CD4-positive, CD25-positive, alpha-beta regulatory T cell (primary cell): ENCODE results near the gene ZNF30. TPM values are rescaled to one million over a fixed set of nuclear protein-coding genes. Genes with fewer than 3 reads are reported as not detected.
"Not testable (repeated sequence)": the region's sequence is repeated elsewhere in the genome, so short reads cannot be mapped to it uniquely, and the experiment has no call there.

Source experiments
- ATAC-seq, 2 donors: fragments of 150-1000 bp; cut with Tn5 transposase; one replicate each; pipeline ENCODE4 v1.10.0; 2021; ENCODE audit warnings: low read depth in 2 of 2, moderate number of reproducible peaks in 2 of 2, moderate library complexity in 1 of 2
- DNase-seq, 3 donors: peaks; one replicate each; pipeline versions ENCODE4 v3.0.0 to v3.0.0-alpha.2; 2012 to 2022; ENCODE audit warnings: mixed read lengths in 1 of 3
- H3K27ac ChIP-seq: one replicate; pipeline ENCODE4 v1.7.0; 2013; ENCODE audit warnings: mild to moderate bottlenecking, low read length; ENCODE audit not compliant: insufficient read depth, poor library complexity, severe bottlenecking
- H3K27me3 ChIP-seq: one replicate; pipeline ENCODE4 v1.7.0; 2013; ENCODE audit warnings: low read length; ENCODE audit not compliant: control insufficient read depth, insufficient read depth
- H3K36me3 ChIP-seq: one replicate; pipeline ENCODE4 v1.7.0; 2013; ENCODE audit warnings: mild to moderate bottlenecking, low read length, moderate library complexity; ENCODE audit not compliant: control insufficient read depth, insufficient read depth
- H3K4me1 ChIP-seq: 2 replicates; pipeline ENCODE4 v1.7.0; 2013; ENCODE audit warnings: mild to moderate bottlenecking, low read length; ENCODE audit not compliant: insufficient read depth, control insufficient read depth, poor library complexity, severe bottlenecking
- H3K4me3 ChIP-seq: one replicate; pipeline ENCODE4 v1.7.0; 2013; ENCODE audit warnings: low read depth, mild to moderate bottlenecking, low read length, moderate library complexity
- H3K9me3 ChIP-seq, 2 experiments: 1 replicate in 1 of 2; 2 replicates in 1 of 2; pipeline ENCODE4 v1.7.0; 2013; ENCODE audit warnings: low read length in 2 of 2, mild to moderate bottlenecking in 1 of 2, moderate library complexity in 1 of 2; ENCODE audit not compliant: control insufficient read depth in 2 of 2
- H3K27ac Mint-ChIP-seq, 3 donors: one replicate each; pipeline ENCODE4 v1.8.0; 2020 to 2022; ENCODE audit warnings: mild to moderate bottlenecking in 3 of 3, mixed read lengths in 3 of 3, moderate library complexity in 2 of 3
- H3K27me3 Mint-ChIP-seq: one replicate; pipeline ENCODE4 v1.8.0; 2022; ENCODE audit warnings: mild to moderate bottlenecking, mixed read lengths
- H3K36me3 Mint-ChIP-seq: one replicate; pipeline ENCODE4 v1.8.0; 2020; ENCODE audit warnings: mixed read lengths
- H3K4me1 Mint-ChIP-seq, 4 donors: one replicate each; pipeline ENCODE4 v1.8.0; 2020 to 2022; ENCODE audit warnings: mixed read lengths in 4 of 4, mild to moderate bottlenecking in 1 of 4
- H3K4me3 Mint-ChIP-seq, 4 donors: one replicate each; pipeline ENCODE4 v1.8.0; 2020 to 2022; ENCODE audit warnings: mild to moderate bottlenecking in 4 of 4, mixed read lengths in 4 of 4, moderate library complexity in 3 of 4
- H3K9me3 Mint-ChIP-seq, 7 donors: one replicate each; pipeline ENCODE4 v1.8.0; 2020 to 2022; ENCODE audit warnings: mixed read lengths in 7 of 7, mild to moderate bottlenecking in 3 of 7, moderate library complexity in 2 of 7
- polyA plus RNA-seq, 4 donors: library from polyadenylated mRNA; unstranded; fragments of 300-500 nt; fragmentation: Illumina TruSeq; gene quantifications; one replicate each; pipeline ENCODE4 v1.2.3, GENCODE V29; 2021
- total RNA-seq: library from RNA; stranded (reverse); gene quantifications from one replicate; pipeline ENCODE4 v1.2.3, GENCODE V29; 2022

The ZNF30 gene
- total and polyA plus RNA-seq, 5 donors from 2014 or later = 3.0 to 15.2 (median 5.9) TPM

- Histone ChIP-seq H3K9me3 (peaks cover 59 to 67% of the 10 kb centered on the region in 2 experiments), H3K36me3 (peaks cover 62% of the 10 kb centered on the region), H3K4me1 (peaks cover 28% of the 10 kb centered on the region), H3K4me3 (peak overlapping the region; percentile 94), H3K27me3 (no peaks in the 10 kb centered on the region), H3K27ac (no peak overlapping the region)
- DNase-seq (no peak), ATAC-seq (no peak)
- Mint-ChIP-seq H3K27ac (peak overlapping the region in 1 of 3 donors; percentile 76), H3K4me3 (peak overlapping the region; percentile 51 to 99 (median 93)), H3K4me1 (peaks cover 13 to 35% (median 20%) of the 10 kb centered on the region in 4 donors), H3K9me3 (peaks cover 9 to 77% (median 39%) of the 10 kb centered on the region in 7 donors), H3K36me3 (peaks cover 63% of the 10 kb centered on the region), H3K27me3 (no peaks in the 10 kb centered on the region)
Observed at GRCh38 chr19:34960940-34961679, 34.4 kb downstream of the ZNF30 start.

- Histone ChIP-seq H3K36me3 (peaks cover 54% of the 10 kb centered on the region), H3K27ac (peak overlapping the region; percentile 67), H3K9me3 (peaks cover 50 to 58% of the 10 kb centered on the region in 2 experiments), H3K4me3 (peak overlapping the region; percentile 94), H3K27me3 (no peaks in the 10 kb centered on the region), H3K4me1 (peaks cover 28% of the 10 kb centered on the region)
- DNase-seq (peak in 2 of 3 donors; percentile 38 to 81), ATAC-seq (peak; percentile 40 to 55)
- peak overlapping the region; percentile 76 to 97 (median 94) for H3K27ac Mint-ChIP-seq
- H3K27me3 Mint-ChIP-seq = no peaks in the 10 kb centered on the region
- H3K4me3 Mint-ChIP-seq = peak overlapping the region; percentile 90 to 99 (median 97)
- peaks cover 13 to 35% (median 20%) of the 10 kb centered on the region in 4 donors for H3K4me1 Mint-ChIP-seq
- peaks cover 57% of the 10 kb centered on the region for H3K36me3 Mint-ChIP-seq
- peaks cover 9 to 73% (median 33%) of the 10 kb centered on the region in 7 donors for H3K9me3 Mint-ChIP-seq
Observed at GRCh38 chr19:34961775-34962686, 35.3 kb downstream of the ZNF30 start.

GRCh38 chr19:34962687-34963572 is 36.2 kb downstream of the ZNF30 start:
- Mint-ChIP-seq H3K27me3 (no peaks in the 10 kb centered on the region), H3K9me3 (peaks cover 9 to 73% (median 29%) of the 10 kb centered on the region in 7 donors), H3K36me3 (peaks cover 52% of the 10 kb centered on the region), H3K4me3 (peak overlapping the region; percentile 90 to 99 (median 97)), H3K27ac (peak overlapping the region; percentile 94 to 98 (median 97)), H3K4me1 (peaks cover 13 to 35% (median 20%) of the 10 kb centered on the region in 4 donors)
- ATAC-seq (peak in 1 of 2 donors; percentile 5), DNase-seq (peak in 1 of 3 donors; percentile 23)
- H3K27me3 ChIP-seq = no peaks in the 10 kb centered on the region
- peak overlapping the region; percentile 94 for H3K4me3 ChIP-seq
- H3K4me1 ChIP-seq = peaks cover 28% of the 10 kb centered on the region
- H3K36me3 ChIP-seq = peaks cover 45% of the 10 kb centered on the region
- H3K9me3 ChIP-seq = peaks cover 45 to 54% of the 10 kb centered on the region in 2 experiments
- peak overlapping the region; percentile 67 for H3K27ac ChIP-seq

GRCh38 chr19:34963573-34964406 is 37.1 kb downstream of the ZNF30 start, which contains the start of gene ZNF792:
ZNF792 (minus strand) TSS chr19:34964229; CDS start chr19:34963662, 567 bp downstream.
- H3K36me3 ChIP-seq = peaks cover 36% of the 10 kb centered on the region
- peak within 1 kb of the TSS; percentile 90 to 99 (median 97) for H3K4me3 Mint-ChIP-seq
- no peaks in the 10 kb centered on the region for H3K27me3 Mint-ChIP-seq
- peak within 1 kb of the TSS; percentile 94 for H3K4me3 ChIP-seq
- ATAC-seq (peak; percentile 49 to 55), DNase-seq (peak; percentile 19 to 54 (median 35))
- H3K27ac ChIP-seq = peak within 1 kb of the TSS; percentile 67
- no peaks in the 10 kb centered on the region for H3K27me3 ChIP-seq
- H3K36me3 Mint-ChIP-seq = peaks cover 44% of the 10 kb centered on the region
- H3K27ac Mint-ChIP-seq = peak within 1 kb of the TSS; percentile 94 to 98 (median 97)
- H3K9me3 ChIP-seq = peaks cover 36 to 48% of the 10 kb centered on the region in 2 experiments
- H3K4me1 ChIP-seq = peaks cover 28% of the 10 kb centered on the region
- H3K4me1 Mint-ChIP-seq = peaks cover 13 to 35% (median 20%) of the 10 kb centered on the region in 4 donors
- peaks cover 11 to 73% (median 29%) of the 10 kb centered on the region in 7 donors for H3K9me3 Mint-ChIP-seq

DNA sequence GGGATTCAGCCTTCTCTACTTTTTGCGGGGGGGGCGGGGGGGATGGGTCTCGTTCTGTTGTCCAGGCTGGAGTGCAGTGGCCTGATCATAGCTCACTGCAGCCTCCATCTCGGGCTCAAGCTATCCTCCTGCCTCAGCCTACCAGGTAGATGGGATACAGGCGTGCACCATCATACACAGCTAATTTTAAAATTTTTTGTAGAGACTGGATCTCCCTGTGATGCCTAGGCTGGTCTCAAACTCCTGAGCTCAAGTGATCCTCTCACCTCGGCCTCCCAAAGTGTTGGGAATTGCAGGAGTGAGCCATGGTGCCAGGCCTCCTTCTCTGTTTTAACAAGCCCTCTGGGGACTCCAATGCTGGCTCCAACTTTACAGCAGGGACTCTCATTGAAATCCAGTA is 37.9 kb downstream of the ZNF30 start:
- Mint-ChIP-seq H3K4me1 (peaks cover 13 to 35% (median 20%) of the 10 kb centered on the region in 4 donors), H3K27me3 (no peaks in the 10 kb centered on the region), H3K36me3 (peaks cover 38% of the 10 kb centered on the region), H3K27ac (peak overlapping the region in 2 of 3 donors; percentile 35 to 74), H3K4me3 (peak overlapping the region; percentile 80 to 87 (median 82)), H3K9me3 (peaks cover 11 to 66% (median 28%) of the 10 kb centered on the region in 7 donors)
- DNase-seq = no peak
- Histone ChIP-seq H3K4me1 (peaks cover 28% of the 10 kb centered on the region), H3K27ac (peak overlapping the region; percentile 67), H3K9me3 (peaks cover 28 to 39% of the 10 kb centered on the region in 2 experiments), H3K27me3 (no peaks in the 10 kb centered on the region), H3K36me3 (peaks cover 28% of the 10 kb centered on the region), H3K4me3 (no peak overlapping the region)
- no peak for ATAC-seq

DNA sequence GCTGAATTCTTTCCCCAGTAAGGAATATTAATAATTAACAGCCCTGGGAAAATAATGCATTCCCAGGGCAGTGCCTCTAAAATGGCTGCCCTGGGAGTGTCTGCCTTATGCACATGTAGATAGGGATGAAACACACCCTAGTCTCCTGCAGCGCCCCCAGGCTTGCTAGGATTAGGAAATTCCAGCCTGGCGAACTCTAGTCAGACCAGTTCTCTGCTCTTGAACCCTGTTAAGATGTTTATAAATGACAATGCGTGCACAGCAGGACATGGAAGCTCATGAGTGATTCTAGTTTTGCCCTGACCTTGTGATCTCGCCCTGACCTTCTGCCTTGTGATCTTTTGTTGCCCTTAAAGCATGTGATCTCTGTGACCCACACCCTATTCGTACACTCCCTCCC is 38.8 kb downstream of the ZNF30 start:
- H3K4me1 ChIP-seq = peaks cover 28% of the 10 kb centered on the region
- H3K9me3 Mint-ChIP-seq = peaks cover 9 to 60% (median 25%) of the 10 kb centered on the region in 7 donors
- not testable (repeated sequence) for ATAC-seq, H3K27ac ChIP-seq, H3K27me3 ChIP-seq, DNase-seq, H3K4me3 ChIP-seq, H3K27me3 Mint-ChIP-seq
- peak overlapping the region in 1 of 3 donors; percentile 65 for H3K27ac Mint-ChIP-seq
- peaks cover 34% of the 10 kb centered on the region for H3K36me3 Mint-ChIP-seq
- H3K4me1 Mint-ChIP-seq = peaks cover 13 to 31% (median 18%) of the 10 kb centered on the region in 4 donors
- H3K4me3 Mint-ChIP-seq = peak overlapping the region; percentile 41 to 91 (median 86)
- peaks cover 19% of the 10 kb centered on the region for H3K36me3 ChIP-seq
- H3K9me3 ChIP-seq = peaks cover 19 to 30% of the 10 kb centered on the region in 2 experiments
